Activated CD4-positive, CD25-positive, alpha-beta regulatory T cell treated with anti-CD3 and anti-CD28 coated beads, Interleukin-2, amount 50 U/mL, for 72 hours (primary cell): ENCODE results near the gene LRCOL1.

Experiments
- DNase-seq: peaks from one replicate; pipeline ENCODE4 v3.0.0; 2021

The LRCOL1 gene

GRCh38 chr12:132581348-132582057 lies 28.9 kb downstream of the LRCOL1 start:
- DNase-seq, result no peak

DNA sequence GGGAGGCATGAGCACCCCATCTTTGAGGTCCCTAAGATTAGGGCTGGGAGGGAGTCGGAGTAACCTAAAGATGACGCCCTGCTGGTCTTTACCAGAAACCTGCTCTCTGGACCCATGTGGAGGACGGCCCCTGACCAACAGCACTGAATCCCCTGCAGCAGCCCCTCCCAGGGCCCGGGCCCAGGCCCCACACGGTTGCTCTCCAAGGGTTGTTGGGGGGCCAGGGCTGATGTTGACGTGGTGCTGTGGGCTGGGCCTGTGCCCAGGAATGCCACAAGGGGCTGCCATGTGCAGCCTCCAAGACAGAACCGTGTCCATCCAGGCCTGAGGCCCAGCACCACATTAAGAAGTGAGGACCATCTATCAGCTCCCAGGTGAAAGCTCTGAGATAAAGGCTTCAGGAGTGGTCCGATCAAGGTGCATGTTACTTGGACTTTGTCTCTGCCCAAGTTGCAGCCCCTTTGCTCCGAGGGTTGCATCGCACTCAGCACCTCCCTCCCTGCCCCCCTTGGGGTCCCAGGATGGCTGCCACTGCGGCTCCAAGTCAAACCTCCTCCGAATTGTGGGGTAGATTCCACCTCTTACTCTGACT lies 29.6 kb downstream of the LRCOL1 start:
- no peak for DNase-seq

DNA sequence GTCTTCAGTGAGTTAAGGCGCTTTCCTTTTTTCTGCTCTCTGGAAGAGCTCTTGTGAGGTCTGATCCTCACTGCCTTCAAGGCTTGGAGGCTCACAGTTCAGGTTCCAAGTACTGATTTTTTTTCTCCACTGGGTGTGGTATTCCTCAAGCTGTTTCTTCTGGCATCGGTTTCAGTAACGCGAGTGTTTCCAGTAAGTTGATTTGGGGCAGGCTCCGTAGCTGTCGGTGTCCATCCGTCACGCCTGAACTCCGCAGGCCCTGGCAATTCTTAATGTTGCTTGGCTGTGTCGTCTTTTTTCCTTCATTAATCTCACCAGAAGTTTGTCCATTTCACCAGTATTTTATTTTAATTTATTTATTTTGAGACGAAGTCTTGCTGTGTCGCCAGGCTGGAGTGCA lies 30.6 kb downstream of the LRCOL1 start:
- no peak for DNase-seq

GRCh38 chr12:132578826-132579225 lies 31.6 kb downstream of the LRCOL1 start:
- no peak for DNase-seq

DNA sequence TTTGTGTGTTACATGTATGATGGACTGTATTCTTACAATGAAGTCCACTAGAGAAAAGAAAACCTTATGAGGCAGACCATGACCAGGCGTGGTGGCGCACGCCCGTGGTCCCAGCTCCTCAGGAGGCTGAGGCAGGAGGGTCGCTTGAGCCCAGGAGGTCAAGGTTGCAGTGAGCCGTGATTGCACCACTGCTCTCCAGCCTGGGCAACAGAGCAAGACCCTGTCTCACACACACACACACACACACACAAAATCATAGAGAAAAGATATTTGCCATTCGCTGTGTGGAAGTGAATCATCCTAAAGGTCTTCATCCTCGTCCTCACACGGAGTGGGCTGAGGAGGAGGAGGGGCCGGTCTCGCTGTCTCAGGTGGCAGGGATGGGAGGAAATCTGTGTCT lies 32.3 kb downstream of the LRCOL1 start:
- DNase-seq, result no peak

DNA sequence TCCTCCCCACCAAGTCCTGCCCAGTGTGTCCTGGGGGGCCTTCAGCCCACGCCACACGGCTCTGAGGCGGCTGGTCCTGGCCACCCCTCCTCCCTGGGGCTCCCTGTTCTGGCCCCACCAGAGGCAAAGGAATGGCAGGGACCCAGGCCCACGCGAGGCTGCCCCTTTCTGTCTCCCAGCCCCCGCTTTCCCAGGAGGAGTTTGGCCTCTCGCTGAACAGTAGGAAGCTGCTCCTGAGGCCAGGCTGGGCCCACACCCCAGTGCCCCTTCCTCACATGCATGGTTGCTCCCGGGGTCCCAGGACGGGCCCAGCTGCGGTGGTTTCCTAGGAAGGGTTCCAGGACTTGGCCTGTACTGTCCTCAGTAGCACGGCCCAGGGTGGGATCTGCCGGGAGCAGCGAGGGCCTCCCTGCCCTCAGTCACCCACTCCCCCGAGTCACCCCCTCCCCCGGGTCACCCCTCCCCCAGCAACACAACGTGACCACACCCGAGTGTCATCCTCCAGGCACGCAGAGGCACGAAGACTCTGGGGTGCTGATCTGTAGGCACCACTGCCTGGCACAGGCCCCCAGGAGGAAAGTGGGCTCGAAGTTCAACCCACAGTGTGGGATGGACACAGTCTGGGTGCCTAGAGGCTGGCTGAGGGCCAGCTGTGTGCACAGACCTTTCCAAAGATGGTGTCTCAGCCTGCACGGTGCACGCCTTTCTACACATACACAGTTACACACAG lies 33.0 kb downstream of the LRCOL1 start:
- DNase-seq, result no peak

GRCh38 chr12:132576701-132577100 lies 33.7 kb downstream of the LRCOL1 start:
- no peak for DNase-seq

DNA sequence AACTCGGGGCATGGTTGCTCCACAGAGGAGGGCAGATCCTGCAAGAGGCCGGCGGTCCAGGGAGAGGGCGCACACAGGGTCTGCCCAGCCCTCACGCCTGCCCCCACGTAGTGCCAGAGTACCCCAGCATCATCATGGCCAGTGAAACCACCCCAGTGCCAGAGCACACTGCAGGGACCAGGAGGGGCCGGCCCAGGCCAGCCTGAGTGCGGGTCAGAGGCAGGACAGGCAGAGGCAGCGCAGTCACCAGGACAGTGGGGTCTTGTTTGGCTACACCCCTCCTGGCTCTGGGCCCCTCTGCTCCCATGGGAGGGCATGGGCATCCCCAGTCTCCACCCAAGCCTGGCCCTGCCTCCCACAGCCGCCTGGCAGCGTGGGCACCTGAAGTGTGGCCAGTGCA lies 34.7 kb downstream of the LRCOL1 start:
- DNase-seq, result no peak

- no peak for DNase-seq
These were observed 35.9 kb downstream of the LRCOL1 start for GRCh38 chr12:132574271-132574996.

DNA sequence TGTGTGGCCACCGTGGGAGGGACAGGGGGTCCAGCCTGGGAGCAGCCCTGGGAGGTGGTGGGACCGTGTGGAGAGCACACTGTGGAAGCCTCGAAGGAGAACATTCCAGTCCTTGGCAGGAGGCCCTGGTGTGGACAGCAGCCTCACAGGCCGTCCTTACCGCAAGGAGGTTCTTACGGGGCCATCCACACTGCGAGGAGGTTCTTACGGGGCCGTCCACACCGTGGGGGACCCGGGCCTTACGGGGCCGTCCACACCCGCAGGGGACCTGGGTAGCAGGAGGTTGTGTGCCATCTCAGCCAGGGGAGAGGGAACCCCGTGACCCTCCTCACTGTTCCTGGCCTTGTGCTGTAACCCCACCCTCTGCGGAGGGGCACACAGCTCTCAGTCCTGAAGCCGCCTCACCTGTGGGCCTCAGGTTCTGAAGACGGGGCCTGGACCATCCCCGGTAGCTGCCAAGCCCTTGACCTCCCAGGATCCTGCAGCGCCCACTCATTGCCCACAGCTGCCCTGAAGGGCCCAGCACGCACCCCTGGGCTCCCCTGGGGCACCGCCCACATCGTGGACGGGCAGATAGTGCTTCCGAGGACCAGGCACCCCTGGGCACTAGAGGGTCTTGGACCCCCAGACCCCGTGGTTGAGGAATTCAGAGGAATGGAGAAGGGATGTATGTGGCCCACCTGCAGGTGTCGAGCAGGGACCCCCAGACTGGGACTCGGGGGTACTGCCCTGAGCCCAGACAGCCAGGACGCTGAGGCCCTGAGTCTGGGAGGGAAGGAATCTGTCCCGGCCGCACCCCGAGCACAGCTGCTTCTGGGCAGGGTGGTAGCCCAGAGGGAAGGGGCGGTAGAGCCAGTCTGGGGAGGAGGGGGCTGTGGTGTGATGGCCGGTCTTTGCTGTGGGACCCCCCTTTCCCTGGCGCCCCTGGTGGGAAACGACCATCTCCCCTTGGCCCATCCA lies 37.3 kb downstream of the LRCOL1 start:
- DNase-seq, result no peak

- no peak for DNase-seq
These were observed 38.3 kb downstream of the LRCOL1 start for GRCh38 chr12:132572106-132572505.

- DNase-seq, result no peak
These were observed 38.8 kb downstream of the LRCOL1 start for GRCh38 chr12:132571598-132571997.

DNA sequence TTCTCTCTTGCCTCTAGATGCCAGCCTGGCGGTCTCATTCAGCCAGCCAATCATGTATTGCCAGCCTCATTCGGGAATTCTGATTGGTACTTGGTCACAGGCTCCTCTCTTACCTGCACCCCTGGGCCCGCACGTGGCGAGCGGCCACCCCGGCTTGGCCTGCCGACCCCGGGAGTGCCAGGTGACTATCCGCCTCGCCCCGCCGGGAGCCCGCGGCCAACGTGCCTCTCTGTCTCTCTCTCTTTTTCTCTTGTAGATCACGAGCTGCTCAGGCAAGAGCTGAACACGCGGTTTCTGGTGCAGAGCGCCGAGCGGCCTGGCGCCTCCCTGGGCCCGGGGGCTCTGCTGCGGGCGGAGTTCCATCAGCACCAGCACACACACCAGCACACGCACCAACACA lies 39.3 kb downstream of the LRCOL1 start:
- no peak for DNase-seq

GRCh38 chr12:132570635-132571034 lies 39.7 kb downstream of the LRCOL1 start:
- no peak for DNase-seq

GRCh38 chr12:132569856-132570480 lies 40.4 kb downstream of the LRCOL1 start:
- no peak for DNase-seq

GRCh38 chr12:132568826-132569480 lies 41.4 kb downstream of the LRCOL1 start:
- no peak for DNase-seq

DNA sequence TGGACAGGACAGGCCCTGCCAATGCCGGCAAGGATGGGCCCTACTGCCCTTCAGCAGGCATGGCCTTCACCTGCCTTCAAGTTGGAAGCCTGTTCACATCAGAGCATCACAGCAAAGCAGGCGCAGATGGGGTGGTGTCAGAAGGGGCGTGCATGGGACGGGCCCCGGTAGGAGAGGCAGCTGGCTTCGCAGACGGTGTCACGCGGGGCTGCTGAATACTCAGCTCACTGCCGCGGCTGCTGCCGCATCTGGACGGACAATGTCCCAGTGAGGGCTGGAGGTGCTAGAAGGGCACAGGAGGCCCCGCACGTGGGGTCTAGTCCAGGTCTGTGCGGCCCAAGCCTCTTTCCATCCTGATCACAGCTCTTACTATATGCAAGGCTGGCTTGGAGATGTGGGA lies 42.1 kb downstream of the LRCOL1 start:
- no peak for DNase-seq

DNA sequence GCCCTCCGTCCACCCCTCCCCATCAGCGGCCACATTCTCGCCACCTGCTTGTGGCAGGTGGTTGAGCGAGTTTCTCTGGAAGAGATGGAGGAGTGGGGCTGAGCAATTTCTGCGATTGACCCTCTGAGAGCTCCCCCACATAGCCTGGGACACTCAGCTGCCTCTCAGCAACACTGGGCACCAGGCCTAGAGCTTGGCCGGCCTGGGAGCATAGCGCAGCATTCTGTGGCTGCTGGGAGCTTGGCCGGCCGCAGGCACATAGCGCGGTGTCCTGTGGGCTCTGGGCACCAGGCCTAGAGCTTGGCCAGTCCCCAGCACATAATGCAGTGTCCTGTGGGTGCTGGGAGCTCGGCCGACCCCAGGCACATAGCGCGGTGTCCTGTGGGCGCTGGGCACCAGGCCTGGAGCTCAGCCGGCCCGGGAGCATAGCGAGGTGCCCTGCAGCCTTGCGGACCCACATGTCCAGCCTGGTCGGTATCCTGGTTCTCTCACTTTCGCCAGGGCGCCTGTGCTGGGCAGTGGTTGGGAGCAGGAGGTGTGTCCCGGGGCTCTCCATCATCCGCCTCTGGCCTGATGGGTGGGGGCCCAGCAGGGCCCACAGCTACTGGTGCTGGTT lies 43.8 kb downstream of the LRCOL1 start:
- no peak for DNase-seq

DNA sequence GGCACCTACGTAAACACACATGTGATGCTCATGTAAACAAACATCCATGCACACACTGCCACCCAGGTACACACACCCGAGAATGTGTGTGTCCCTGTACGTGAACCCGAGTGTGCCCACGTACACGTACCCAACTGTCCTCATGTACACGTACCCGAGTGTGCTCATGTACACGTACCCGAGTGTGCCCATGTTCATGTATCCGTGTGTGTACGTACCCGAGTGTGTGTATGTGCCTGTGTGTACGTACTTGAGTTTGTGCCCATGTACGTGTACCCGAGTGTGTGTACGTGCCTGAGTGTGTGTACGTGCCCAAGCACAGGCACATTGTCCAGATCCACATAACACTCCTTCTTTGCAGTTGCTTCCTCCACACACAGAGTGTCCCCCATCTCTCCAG lies 45.0 kb downstream of the LRCOL1 start:
- DNase-seq, result no peak

DNA sequence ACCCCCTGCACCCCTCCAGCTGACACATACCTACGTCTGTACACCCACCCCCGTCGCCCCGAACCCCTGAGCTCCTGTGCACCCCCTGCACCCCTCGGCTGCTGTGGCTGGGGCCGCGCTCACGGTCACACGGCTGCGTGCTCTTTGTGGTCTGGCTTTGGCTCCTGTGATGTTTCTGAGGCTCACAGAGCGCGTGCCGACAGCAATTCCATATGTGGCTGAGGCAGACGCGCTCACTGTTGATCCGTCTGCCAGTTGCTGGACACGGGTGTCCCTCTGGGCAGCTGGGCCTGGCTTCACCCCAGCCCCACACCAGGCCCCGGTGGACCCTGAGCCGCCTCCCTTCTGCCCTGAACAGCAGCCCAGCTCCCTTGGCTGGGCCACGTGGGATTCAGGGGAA lies 46.5 kb downstream of the LRCOL1 start:
- no peak for DNase-seq

- no peak for DNase-seq
These were observed 47.8 kb downstream of the LRCOL1 start for GRCh38 chr12:132562489-132563021.
